Measurements from ENCODE around the gene BCAP29. TPM values are rescaled to one million over a fixed set of nuclear protein-coding genes. Genes with fewer than 3 reads are reported as not detected.

Gene BCAP29
- polyA plus RNA-seq, 1 of the 3 experiments (the other 2 are of a cell fraction): 29.2 TPM

DNA sequence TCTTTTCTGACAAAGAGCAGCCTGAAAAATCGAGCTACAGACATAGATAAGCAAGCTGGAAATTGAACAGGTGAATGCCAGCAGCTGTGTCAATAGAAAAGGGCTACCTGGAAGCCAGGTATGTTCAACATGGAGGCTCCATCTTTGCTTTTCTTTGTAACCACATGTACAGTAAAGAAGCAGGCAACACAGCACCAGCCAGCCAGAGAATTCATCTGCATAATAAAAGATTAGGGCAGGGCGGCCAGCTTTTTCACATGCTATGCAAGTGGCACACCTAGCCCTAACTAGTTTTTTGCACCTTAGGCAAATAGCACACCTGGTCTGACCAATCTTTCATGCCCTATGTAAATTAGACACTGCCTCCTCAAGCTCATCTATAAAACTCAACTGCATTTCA is 42.0 kb upstream of the BCAP29 start:
- Histone ChIP-seq H3K9me2 (no peaks in the 10 kb centered on the region), H2AFZ (ENCODE audit: low read depth) (no peak overlapping the region), H3K9me3 (0 out of 2 replicates have a peak, but pooled peaks cover 3% of the 10 kb centered on the region), H3K27ac (ENCODE audit: low read depth in 2 of 2, low read length in 1 of 2) (no peak overlapping the region), H3K4me2 (no peak overlapping the region), H3K9ac (no peak overlapping the region), H3K27me3 (ENCODE audit: insufficient read depth) (no peaks in the 10 kb centered on the region), H3F3A (replicated peaks; ENCODE audit: insufficient read depth) (peaks cover 4% of the 10 kb centered on the region), H3K4me1 (ENCODE audit: control insufficient read depth in 1 of 2, insufficient read depth in 2 of 2, low read depth in 1 of 2, low read length in 1 of 2) (no peaks in the 10 kb centered on the region), H3K4me3 (ENCODE audit: low read depth in 2 of 2, low read length in 1 of 2) (no peak overlapping the region), H3K36me3 (replicated peaks in 1 of 2; ENCODE audit: control insufficient read depth in 1 of 2, insufficient read depth in 2 of 2, low read length in 1 of 2) (peaks cover 0 to 73% of the 10 kb centered on the region in 2 experiments), H4K20me1 (ENCODE audit: insufficient read depth) (no peaks in the 10 kb centered on the region), H3K79me2 (ENCODE audit: insufficient read depth) (peaks cover 47% of the 10 kb centered on the region)
- no peak for DNase-seq
- WGBS (ENCODE audit: low lambda C conversion rate): 56% methylated on average over 2 of the region's 2 CpGs
- TF ChIP-seq, protein P1, sequence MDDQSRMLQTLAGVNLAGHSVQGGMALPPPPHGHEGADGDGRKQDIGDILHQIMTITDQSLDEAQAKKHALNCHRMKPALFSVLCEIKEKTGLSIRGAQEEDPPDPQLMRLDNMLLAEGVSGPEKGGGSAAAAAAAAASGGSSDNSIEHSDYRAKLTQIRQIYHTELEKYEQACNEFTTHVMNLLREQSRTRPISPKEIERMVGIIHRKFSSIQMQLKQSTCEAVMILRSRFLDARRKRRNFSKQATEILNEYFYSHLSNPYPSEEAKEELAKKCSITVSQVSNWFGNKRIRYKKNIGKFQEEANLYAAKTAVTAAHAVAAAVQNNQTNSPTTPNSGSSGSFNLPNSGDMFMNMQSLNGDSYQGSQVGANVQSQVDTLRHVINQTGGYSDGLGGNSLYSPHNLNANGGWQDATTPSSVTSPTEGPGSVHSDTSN (IDR thresholded peaks at IDR 0.05): no peak
- TF ChIP-seq EP300 (IDR thresholded peaks at IDR 0.05; ENCODE audit: borderline replicate concordance in 1 of 2, low read depth in 1 of 2, low read length in 1 of 2): no peak
- POLR2A ChIA-PET: no interaction called here
- CTCF ChIA-PET: no interaction called here

DNA sequence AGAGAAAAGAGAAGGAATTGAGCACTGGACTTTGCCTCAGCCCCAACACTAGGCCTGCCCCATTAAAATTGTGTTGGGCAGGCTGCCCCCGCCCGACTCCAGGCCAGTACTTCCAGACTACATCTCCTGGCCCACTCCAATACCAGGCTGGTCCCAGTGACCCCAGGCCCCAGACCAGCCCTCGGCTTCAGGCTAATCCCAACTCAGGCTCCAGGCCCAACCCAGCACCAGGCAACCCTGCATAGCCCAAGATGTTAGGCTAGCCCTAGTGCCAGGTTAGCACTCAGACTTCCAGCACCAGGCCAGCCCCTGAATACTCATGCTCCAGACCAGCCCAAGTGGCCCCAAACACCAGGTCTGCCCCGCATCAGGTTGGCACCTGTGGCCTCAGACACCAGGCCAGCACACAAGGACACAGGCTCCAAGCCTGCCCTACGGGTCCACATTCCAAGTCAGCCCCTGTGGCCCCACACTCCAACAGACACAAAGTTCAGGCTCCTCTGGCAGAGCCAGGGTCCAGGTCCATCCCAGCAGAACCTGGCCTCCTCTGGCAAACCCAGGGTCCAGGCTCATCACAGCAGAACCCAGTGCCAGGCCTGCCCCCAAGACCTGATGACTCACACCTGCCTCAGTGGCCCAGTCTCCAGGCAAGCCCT is 36.6 kb upstream of the BCAP29 start:
- Histone ChIP-seq H3K27me3 (ENCODE audit: insufficient read depth) (no peaks in the 10 kb centered on the region), H3K4me3 (ENCODE audit: low read depth in 2 of 2, low read length in 1 of 2) (no peak overlapping the region), H3K9ac (no peak overlapping the region), H3K4me2 (no peak overlapping the region), H3K27ac (ENCODE audit: low read depth in 2 of 2, low read length in 1 of 2) (no peak overlapping the region), H3K9me2 (no peaks in the 10 kb centered on the region), H3K36me3 (replicated peaks in 1 of 2; ENCODE audit: control insufficient read depth in 1 of 2, insufficient read depth in 2 of 2, low read length in 1 of 2) (peaks cover 26 to 78% of the 10 kb centered on the region in 2 experiments), H3F3A (replicated peaks; ENCODE audit: insufficient read depth) (peaks cover 4% of the 10 kb centered on the region), H3K4me1 (ENCODE audit: control insufficient read depth in 1 of 2, insufficient read depth in 2 of 2, low read depth in 1 of 2, low read length in 1 of 2) (no peaks in the 10 kb centered on the region), H3K9me3 (peaks cover 15% of the 10 kb centered on the region), H2AFZ (ENCODE audit: low read depth) (no peak overlapping the region), H3K79me2 (ENCODE audit: insufficient read depth) (peaks cover 41% of the 10 kb centered on the region; the same call in 1 of the 2 replicates), H4K20me1 (ENCODE audit: insufficient read depth) (0 out of 2 replicates have a peak, but pooled peaks cover 4% of the 10 kb centered on the region)
- ChIA-PET POLR2A (no interaction called here), CTCF (interaction anchor here (1.1 to 1.4 kb wide), 2 partner anchors 16 to 80 kb away, joined by 3 to 4 read pairs; no protein-coding TSS in a partner anchor)
- 97% methylated on average over 4 of the region's 5 CpGs for WGBS (ENCODE audit: low lambda C conversion rate)
- DNase-seq: no peak
- no peak for TF ChIP-seq SIN3A (IDR thresholded peaks at IDR 0.05; ENCODE audit: borderline replicate concordance, low read depth, low read length)
- no peak for TF ChIP-seq TEAD4 (IDR thresholded peaks at IDR 0.05; ENCODE audit: borderline replicate concordance, insufficient read depth)
- TF ChIP-seq, protein P1 (IDR thresholded peaks at IDR 0.05): no peak
- TF ChIP-seq, protein P2, sequence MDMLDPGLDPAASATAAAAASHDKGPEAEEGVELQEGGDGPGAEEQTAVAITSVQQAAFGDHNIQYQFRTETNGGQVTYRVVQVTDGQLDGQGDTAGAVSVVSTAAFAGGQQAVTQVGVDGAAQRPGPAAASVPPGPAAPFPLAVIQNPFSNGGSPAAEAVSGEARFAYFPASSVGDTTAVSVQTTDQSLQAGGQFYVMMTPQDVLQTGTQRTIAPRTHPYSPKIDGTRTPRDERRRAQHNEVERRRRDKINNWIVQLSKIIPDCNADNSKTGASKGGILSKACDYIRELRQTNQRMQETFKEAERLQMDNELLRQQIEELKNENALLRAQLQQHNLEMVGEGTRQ (IDR thresholded peaks at IDR 0.05; ENCODE audit: borderline replicate concordance, low read depth, low read length): no peak
- TF ChIP-seq SMC3 (IDR thresholded peaks at IDR 0.05; ENCODE audit: low read depth, low read length): no peak
